H1 (cell line): Measurements from ENCODE around the gene LUC7L3. TPM values are rescaled to one million over a fixed set of nuclear protein-coding genes. Genes with fewer than 3 reads are reported as not detected.

Source experiments
- CTCF ChIA-PET: fragments of 300-600 bp; sonication (Branson Sonifier 250); formaldehyde crosslinking; loops from one replicate; lab custom pipeline; 2021; ENCODE audit not compliant: partially characterized antibody; lab: Charles Lee
- POLR2A ChIA-PET: fragments of 300-600 bp; sonication (Branson Sonifier 250); formaldehyde crosslinking; loops from one replicate; lab custom pipeline; 2021; ENCODE audit warnings: inconsistent platforms; ENCODE audit not compliant: partially characterized antibody; lab: Charles Lee
- DNase-seq, 2 experiments: peaks; one replicate each; pipeline versions ENCODE4 v3.0.0 to v3.0.0-alpha.2; 2010 to 2022; ENCODE audit warnings: low spot score in 2 of 2, low read depth in 1 of 2, mixed read lengths in 1 of 2
- FAIRE-seq: peaks from 2 replicates; lab custom pipeline; 2011; peaks lifted over from hg19 to GRCh38; lab: Jason Lieb, UNC
- H2AFZ ChIP-seq: 2 replicates; pipeline ENCODE4 v1.8.1; 2012; ENCODE audit warnings: low read length, inconsistent platforms
- H2AK5ac ChIP-seq: 2 replicates; pipeline ENCODE4 v1.6.1; 2013; ENCODE audit warnings: low read depth, low read length
- H2BK120ac ChIP-seq: replicated peaks from 2 replicates; pipeline ENCODE3; 2013; ENCODE audit warnings: low read depth, low read length, inconsistent platforms
- H2BK12ac ChIP-seq: 2 replicates; pipeline ENCODE4 v1.6.1; 2013; ENCODE audit warnings: low read depth, low read length
- H2BK15ac ChIP-seq: 2 replicates; pipeline ENCODE4 v1.6.1; 2013; ENCODE audit warnings: low read length
- H2BK20ac ChIP-seq: 2 replicates; pipeline ENCODE4 v1.6.1; 2013; ENCODE audit warnings: low read length
- H2BK5ac ChIP-seq: 2 replicates; pipeline ENCODE4 v1.6.1; 2013; ENCODE audit warnings: low read depth, low read length
- H3K14ac ChIP-seq: 2 replicates; pipeline ENCODE4 v1.6.1; 2013; ENCODE audit warnings: inconsistent platforms; ENCODE audit not compliant: insufficient read length
- H3K18ac ChIP-seq: 2 replicates; pipeline ENCODE4 v1.6.1; 2013; ENCODE audit warnings: low read length; ENCODE audit errors: extremely low read depth
- H3K23ac ChIP-seq: 2 replicates; pipeline ENCODE4 v1.6.1; 2013; ENCODE audit warnings: inconsistent platforms; ENCODE audit not compliant: insufficient read length
- H3K23me2 ChIP-seq: 2 replicates; pipeline ENCODE4 v1.6.1; 2013; ENCODE audit warnings: low read depth, low read length
- H3K27ac ChIP-seq: 2 replicates; pipeline ENCODE4 v1.6.1; 2011; ENCODE audit warnings: low read depth, low read length, inconsistent platforms
- H3K27me3 ChIP-seq, 4 experiments: replicated peaks in 1 of 4; 1 replicate in 1 of 4; 2 replicates in 3 of 4; pipeline versions ENCODE4 v1.6.1 to v1.8.1; 2011 to 2013; ENCODE audit warnings: low read length in 3 of 4, mild to moderate bottlenecking in 3 of 4, inconsistent platforms in 2 of 4, mixed read lengths in 2 of 4, moderate library complexity in 1 of 4; ENCODE audit not compliant: control insufficient read depth in 3 of 4, insufficient read depth in 3 of 4; ENCODE audit errors: extremely low read depth in 1 of 4
- H3K36me3 ChIP-seq, 4 experiments: 2 replicates each; pipeline versions ENCODE4 v1.6.1 to v1.8.1; 2011 to 2013; ENCODE audit warnings: mild to moderate bottlenecking in 4 of 4, low read length in 3 of 4, moderate library complexity in 2 of 4, control low read depth in 1 of 4, inconsistent platforms in 1 of 4; ENCODE audit not compliant: insufficient read depth in 4 of 4, control insufficient read depth in 2 of 4
- H3K4ac ChIP-seq: replicated peaks from 2 replicates; pipeline ENCODE3; 2013; ENCODE audit warnings: low read length, low read depth, mixed read lengths, inconsistent platforms; ENCODE audit not compliant: insufficient read length
- H3K4me1 ChIP-seq, 4 experiments: replicated peaks in 1 of 4; 1 replicate in 1 of 4; 2 replicates in 3 of 4; pipeline versions ENCODE4 v1.6.1 to v1.8.1; 2011 to 2013; ENCODE audit warnings: low read length in 3 of 4, inconsistent platforms in 2 of 4, mixed read lengths in 1 of 4; ENCODE audit not compliant: insufficient read depth in 4 of 4, control insufficient read depth in 3 of 4
- H3K4me2 ChIP-seq, 2 experiments: 2 replicates each; pipeline versions ENCODE4 v1.6.1 to v1.8.1; 2011 to 2013; ENCODE audit warnings: low read depth in 2 of 2, low read length in 2 of 2, control low read depth in 1 of 2, inconsistent platforms in 1 of 2, mild to moderate bottlenecking in 1 of 2; ENCODE audit not compliant: insufficient read depth in 1 of 2
- H3K4me3 ChIP-seq, 4 experiments: fragments of 200-600, 300-600 bp in 1 of 4; sonication (generic), shearing (Covaris generic), sonication (Bioruptor Twin) in 1 of 4; 2 replicates each; pipeline versions ENCODE4 v1.5.1 to v1.8.1; 2011 to 2016; ENCODE audit warnings: low read length in 4 of 4, low read depth in 3 of 4, control low read depth in 2 of 4, inconsistent platforms in 2 of 4, mild to moderate bottlenecking in 2 of 4, mixed read lengths in 1 of 4, moderate library complexity in 1 of 4; ENCODE audit not compliant: insufficient read depth in 2 of 4; ENCODE audit errors: extremely low read depth in 1 of 4
- H3K56ac ChIP-seq: replicated peaks from 2 replicates; pipeline ENCODE3; 2013; ENCODE audit warnings: low read depth, mild to moderate bottlenecking, mixed read lengths, low read length, inconsistent platforms; ENCODE audit not compliant: insufficient read length
- H3K79me1 ChIP-seq: 2 replicates; pipeline ENCODE4 v1.6.1; 2013; ENCODE audit warnings: low read depth, low read length, control low read depth
- H3K79me2 ChIP-seq, 2 experiments: 2 replicates each; pipeline versions ENCODE4 v1.6.1 to v1.8.1; 2012 to 2013; ENCODE audit warnings: low read length in 2 of 2, mild to moderate bottlenecking in 2 of 2, inconsistent platforms in 1 of 2; ENCODE audit not compliant: insufficient read depth in 2 of 2, control insufficient read depth in 1 of 2
- H3K9ac ChIP-seq, 4 experiments: replicated peaks in 1 of 4; 1 replicate in 1 of 4; 2 replicates in 3 of 4; pipeline versions ENCODE4 v1.6.1 to v1.8.1; 2011 to 2013; ENCODE audit warnings: low read depth in 3 of 4, low read length in 3 of 4, control low read depth in 2 of 4, mild to moderate bottlenecking in 2 of 4, moderate library complexity in 2 of 4, inconsistent platforms in 1 of 4; ENCODE audit errors: extremely low read depth in 1 of 4
- H3K9me3 ChIP-seq, 2 experiments: 2 replicates each; pipeline versions ENCODE4 v1.6.1 to v1.8.1; 2012 to 2013; ENCODE audit warnings: mild to moderate bottlenecking in 2 of 2, moderate library complexity in 2 of 2, control low read depth in 1 of 2, inconsistent platforms in 1 of 2, low read depth in 1 of 2, low read length in 1 of 2, mixed read lengths in 1 of 2; ENCODE audit not compliant: insufficient read depth in 2 of 2
- H4K20me1 ChIP-seq, 2 experiments: replicated peaks in 1 of 2; 2 replicates each; pipeline versions ENCODE3 to v1.8.1; 2011 to 2013; ENCODE audit warnings: inconsistent platforms in 2 of 2, low read length in 2 of 2, mild to moderate bottlenecking in 1 of 2; ENCODE audit not compliant: insufficient read depth in 2 of 2, control insufficient read depth in 1 of 2
- H4K5ac ChIP-seq: 2 replicates; pipeline ENCODE4 v1.6.1; 2013; ENCODE audit warnings: low read length, low read depth, mixed read lengths, inconsistent platforms; ENCODE audit not compliant: insufficient read length
- H4K8ac ChIP-seq: 2 replicates; pipeline ENCODE4 v1.8.0; 2013; ENCODE audit warnings: mild to moderate bottlenecking, moderate library complexity, low read length, inconsistent platforms; ENCODE audit not compliant: insufficient read depth; ENCODE audit errors: extremely low read depth
- H4K91ac ChIP-seq: replicated peaks from 2 replicates; pipeline ENCODE3; 2013; ENCODE audit warnings: low read length, mixed read lengths, inconsistent platforms; ENCODE audit not compliant: insufficient read length
- WGBS, 2 experiments: shearing (Covaris generic) in 1 of 2; methylation state at CpG; one replicate each; pipeline versions ENCODE4 v1.1.6 to v1.1.7; 2013 to 2015; ENCODE audit warnings: low lambda C conversion rate in 2 of 2, mixed read lengths in 2 of 2, inconsistent platforms in 1 of 2, low coverage in 1 of 2, missing lambda C conversion rate in 1 of 2; ENCODE audit not compliant: insufficient replicate concordance in 2 of 2, insufficient coverage in 1 of 2, insufficient read length in 1 of 2; ENCODE audit errors: extremely low coverage in 1 of 2, missing lambda C conversion rate in 1 of 2; 5-methylcytosine and 5-hydroxymethylcytosine counted together
- polyA plus RNA-seq, 7 experiments: library from polyadenylated mRNA; depleted of rRNA in 3 of 7; stranded (reverse) in 5 of 7; unstranded in 2 of 7; fragments of >200 nt in 5 of 7; fragments of 200-250 nt in 2 of 7; gene quantifications; 1 replicate in 5 of 7; 2 replicates in 1 of 7; 4 replicates in 1 of 7; pipeline versions ENCODE4 v1.2.1 to v1.2.3, GENCODE V29; 2011 to 2013; ENCODE audit warnings: missing spikeins in 2 of 7, mixed read lengths in 2 of 7
- total RNA-seq: library from RNA; stranded (reverse); fragmentation: NEBNext Ultra II Directional; extraction: Animal tissue kit (Norgen Biotek cat#: 25700); gene quantifications from 2 replicates; pipeline ENCODE4 v1.2.1, GENCODE V29; 2021

Gene LUC7L3
- total and polyA plus RNA-seq, 2 of the 8 experiments (the other 6 are each of a cell fraction or from before 2014, with no cell fraction given), result 102 to 126 TPM

- no peaks in the 10 kb centered on the region for H4K20me1 ChIP-seq
- H2BK120ac ChIP-seq, result no peak overlapping the region
- H3K27me3 ChIP-seq, result no peaks in the 10 kb centered on the region
- no peak overlapping the region for H2AFZ ChIP-seq
- H3K18ac ChIP-seq, result peak overlapping the region; percentile 60
- H3K9me3 ChIP-seq, result no peaks in the 10 kb centered on the region
- no peaks in the 10 kb centered on the region for H3K79me2 ChIP-seq
- H3K23me2 ChIP-seq, result no peaks in the 10 kb centered on the region
- H3K79me1 ChIP-seq, result no peaks in the 10 kb centered on the region
- H3K27ac ChIP-seq, result no peak overlapping the region
- no peaks in the 10 kb centered on the region for H3K36me3 ChIP-seq
- ChIA-PET POLR2A (interaction anchor here (1.0 to 1.6 kb wide), 5 partner anchors 44 to 78 kb away, joined by 3 to 4 read pairs (median 3); no protein-coding TSS in a partner anchor), CTCF (interaction anchor here (0.7 to 7.1 kb wide), 17 partner anchors 12 to 236 kb away, joined by 3 to 223 read pairs (median 10); partner anchors contain the start of genes TOB1 and WFIKKN2)
- H2BK15ac ChIP-seq, result no peak overlapping the region
- H2BK20ac ChIP-seq, result peak overlapping the region; percentile 75; the same call in 1 of the 2 replicates
- H4K91ac ChIP-seq, result no peak overlapping the region
- H3K4ac ChIP-seq, result no peak overlapping the region
- H3K9ac ChIP-seq, result no peak overlapping the region
- DNase-seq, result no peak
- H3K4me1 ChIP-seq, result peaks cover 0 to 3% (median 0%) of the 10 kb centered on the region in 4 experiments; a peak in 2 of 7 replicates
- 88% methylated on average over 8 of the region's 9 CpGs; no CpG with 5 or more reads in 1 of the 2 experiments for WGBS, 2 experiments
- no peak overlapping the region for H2BK12ac ChIP-seq
- peak overlapping the region; percentile 44; the same call in 1 of the 2 replicates for H2BK5ac ChIP-seq
- no peak overlapping the region for H3K4me3 ChIP-seq
- H3K56ac ChIP-seq, result no peak overlapping the region
- FAIRE-seq, result no peak
- H4K8ac ChIP-seq, result no peak overlapping the region
- no peak overlapping the region for H3K23ac ChIP-seq
- H3K14ac ChIP-seq, result no peak overlapping the region
- H2AK5ac ChIP-seq, result 0 out of 2 replicates have a peak overlapping the region, but pooled peaks have one; percentile 24
- no peak overlapping the region for H4K5ac ChIP-seq
- no peak overlapping the region for H3K4me2 ChIP-seq
These were observed 66.7 kb downstream of the LUC7L3 start for GRCh38 chr17:50785946-50786570.
